Measurements from ENCODE around the gene KLK4. TPM values are rescaled to one million over a fixed set of nuclear protein-coding genes. Genes with fewer than 3 reads are reported as not detected.

KLK4 gene
- total RNA-seq = not detected

GRCh38 chr19:50911206-50912101, at the start of gene KLK4:
KLK4 (minus strand) TSS chr19:50911395; CDS start chr19:50910738, 657 bp downstream.

GRCh38 chr19:50952910-50953309, 41.7 kb upstream of the KLK4 start, which contains the start of gene KLK5:
KLK5 (minus strand) TSS chr19:50953038; CDS start chr19:50952657, 381 bp downstream.

GRCh38 chr19:50873056-50873455, 38.1 kb downstream of the KLK4 start, which contains the start of gene KLK2:
KLK2 (plus strand) TSS chr19:50873439; CDS start chr19:50873474, 35 bp downstream.

Other genes with a start within 250 kb of the KLK4 start
- gene SHANK1, start 191.6 kb downstream of the KLK4 start, total RNA-seq = 12.0 TPM
- gene CLEC11A, start 188.0 kb downstream of the KLK4 start, total RNA-seq = 38.8 TPM
- not detected for gene GPR32, start 140.9 kb downstream of the KLK4 start, total RNA-seq
- not detected for gene ACP4, start 121.0 kb downstream of the KLK4 start, total RNA-seq
- not detected for gene KLK1, start 87.6 kb downstream of the KLK4 start, total RNA-seq
- gene KLK15, start 77.8 kb downstream of the KLK4 start, total RNA-seq = not detected
- not detected for gene KLK3, start 56.5 kb downstream of the KLK4 start, total RNA-seq
- not detected for gene KLK2, start 38.0 kb downstream of the KLK4 start, total RNA-seq
- gene KLK5, start 41.6 kb upstream of the KLK4 start, total RNA-seq = 0.66 TPM
- gene KLK6, start 58.2 kb upstream of the KLK4 start, total RNA-seq = not detected
- not detected for gene KLK7, start 72.5 kb upstream of the KLK4 start, total RNA-seq
- gene KLK8, start 90.2 kb upstream of the KLK4 start, total RNA-seq = not detected
- gene KLK10, start 108.3 kb upstream of the KLK4 start, total RNA-seq = 1.9 TPM
- 4.7 TPM for gene KLK11, start 115.2 kb upstream of the KLK4 start, total RNA-seq
- gene KLK12, start 123.6 kb upstream of the KLK4 start, total RNA-seq = not detected
- not detected for gene KLK13, start 153.7 kb upstream of the KLK4 start, total RNA-seq
- gene KLK14, start 171.5 kb upstream of the KLK4 start, total RNA-seq = not detected
- 4.0 TPM for gene CTU1, start 197.0 kb upstream of the KLK4 start, total RNA-seq
- 0.99 TPM for gene SIGLEC9, start 213.5 kb upstream of the KLK4 start, total RNA-seq
- gene SIGLEC7, start 230.9 kb upstream of the KLK4 start, total RNA-seq = 1.2 TPM

Measured in camera-type eye (tissue), 1 donor.